Epithelial cell of proximal tubule (primary cell): ENCODE results near the gene LEFTY2. TPM values are rescaled to one million over a fixed set of nuclear protein-coding genes. Genes with fewer than 3 reads are reported as not detected.

Experiments used
- DNase-seq: peaks from one replicate; pipeline ENCODE4 v3.0.0-alpha.2; 2011; ENCODE audit warnings: low read depth
- H3K4me3 ChIP-seq: 2 replicates; pipeline ENCODE4 v1.5.1; 2011; ENCODE audit warnings: low read depth, mild to moderate bottlenecking, low read length
- CTCF ChIP-seq: conservative IDR thresholded peaks from 2 replicates; pipeline ENCODE4 v1.5.1; 2012; ENCODE audit warnings: low read depth, mild to moderate bottlenecking, low read length
- total RNA-seq: library from RNA; depleted of rRNA; stranded (reverse); fragments of >200 nt; gene quantifications from 2 replicates; pipeline ENCODE4 v1.2.3, GENCODE V29; 2015

Gene LEFTY2
- total RNA-seq, 1 donor from 2014 or later = not detected

- no peak overlapping the region for H3K4me3 ChIP-seq
- no peak for DNase-seq
- TF ChIP-seq CTCF = no peak
Measured at GRCh38 chr1:225897595-225898514, 43.2 kb downstream of the LEFTY2 start.

- no peak for TF ChIP-seq CTCF
- H3K4me3 ChIP-seq = no peak overlapping the region
- peak; percentile 65 for DNase-seq
Measured at GRCh38 chr1:225896937-225897549, 44.0 kb downstream of the LEFTY2 start.

DNA sequence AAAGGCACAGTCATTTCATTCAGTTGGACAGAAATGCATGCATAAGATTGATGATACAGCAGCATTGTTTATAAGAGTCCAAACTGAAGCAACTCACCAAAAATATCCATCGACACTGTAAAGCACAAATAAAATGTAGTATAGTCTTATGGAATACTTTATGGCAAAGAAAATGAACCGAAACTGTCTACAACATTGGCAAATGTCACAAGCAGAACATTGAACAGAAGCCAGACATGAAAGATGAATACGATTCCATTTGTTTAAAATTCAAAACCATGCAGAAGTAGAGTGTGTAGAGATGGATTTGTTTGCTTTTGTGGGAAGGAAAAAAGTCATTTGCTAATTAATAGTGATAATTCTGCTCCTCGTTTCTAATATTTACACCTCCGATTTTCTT is 44.5 kb downstream of the LEFTY2 start:
- TF ChIP-seq CTCF = no peak
- no peak overlapping the region for H3K4me3 ChIP-seq

GRCh38 chr1:225892307-225892706 is 48.7 kb downstream of the LEFTY2 start:
- no peak overlapping the region for H3K4me3 ChIP-seq
- TF ChIP-seq CTCF = no peak
- DNase-seq = no peak

More for the DNA sequence above, 44.5 kb downstream of the LEFTY2 start:
- DNase-seq = no peak

DNA sequence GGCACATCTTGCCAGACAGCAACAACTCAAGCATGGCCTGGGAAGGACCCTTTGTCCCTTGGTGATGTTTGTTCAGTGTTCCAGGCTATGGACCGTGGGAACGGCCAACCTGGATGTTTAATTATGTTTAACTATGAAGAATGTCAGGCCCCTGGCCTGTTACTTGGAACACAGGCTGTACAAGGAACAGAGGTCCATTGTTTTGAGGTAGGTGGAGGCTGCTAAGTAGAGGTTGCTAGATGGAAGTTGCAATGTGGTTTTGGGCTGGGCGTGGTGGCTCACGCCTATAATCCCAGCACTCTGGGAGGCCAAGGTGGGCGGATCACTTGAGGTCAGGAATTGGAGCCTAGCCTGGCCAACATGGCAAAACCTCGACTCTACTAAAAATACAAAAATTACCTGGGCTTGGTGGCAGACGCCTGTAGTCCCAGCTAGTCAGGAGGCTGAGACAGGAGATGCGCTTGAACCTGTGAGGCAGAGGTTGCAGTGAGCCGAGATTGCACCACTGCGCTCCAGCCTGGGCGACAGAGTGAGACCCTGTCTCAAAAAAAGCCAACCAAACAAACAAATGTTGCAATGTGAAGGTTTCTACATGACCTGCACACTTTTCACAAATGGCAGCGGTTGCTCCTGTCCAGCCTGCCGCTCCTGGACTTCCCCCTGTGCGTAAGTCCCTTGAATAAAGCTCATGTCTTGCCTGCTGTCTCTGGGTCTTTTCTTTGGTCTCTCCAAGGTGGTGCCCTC is 49.6 kb downstream of the LEFTY2 start:
- no peak for DNase-seq
- no peak overlapping the region for H3K4me3 ChIP-seq
- TF ChIP-seq CTCF = no peak

- no peak overlapping the region for H3K4me3 ChIP-seq
- DNase-seq = no peak
- no peak for TF ChIP-seq CTCF
Measured at GRCh38 chr1:225890346-225891228, 50.4 kb downstream of the LEFTY2 start.
